Osteocyte (in vitro differentiated cells): ENCODE results near the gene TEX9. TPM values are rescaled to one million over a fixed set of nuclear protein-coding genes. Genes with fewer than 3 reads are reported as not detected.

Source experiments
- DNase-seq: peaks from one replicate; pipeline ENCODE4 v3.0.0; 2021; ENCODE audit warnings: mixed read lengths; ENCODE audit not compliant: unreplicated experiment; ENCODE audit errors: extremely low spot score
- H3K27ac Mint-ChIP-seq: one replicate; pipeline ENCODE4 v1.8.0; 2021; ENCODE audit warnings: mild to moderate bottlenecking, mixed read lengths; ENCODE audit not compliant: unreplicated experiment
- H3K27me3 Mint-ChIP-seq: one replicate; pipeline ENCODE4 v1.8.0; 2021; ENCODE audit warnings: mixed read lengths; ENCODE audit not compliant: unreplicated experiment
- H3K36me3 Mint-ChIP-seq: one replicate; pipeline ENCODE4 v1.8.0; 2021; ENCODE audit warnings: mixed read lengths; ENCODE audit not compliant: unreplicated experiment
- H3K4me1 Mint-ChIP-seq: one replicate; pipeline ENCODE4 v1.8.0; 2021; ENCODE audit warnings: mixed read lengths; ENCODE audit not compliant: unreplicated experiment
- H3K4me3 Mint-ChIP-seq: one replicate; pipeline ENCODE4 v1.8.0; 2021; ENCODE audit warnings: mild to moderate bottlenecking, moderate library complexity, mixed read lengths; ENCODE audit not compliant: unreplicated experiment
- H3K9me3 Mint-ChIP-seq: one replicate; pipeline ENCODE4 v1.8.0; 2021; ENCODE audit warnings: mixed read lengths; ENCODE audit not compliant: unreplicated experiment
- CTCF ChIP-seq: fragments of 200-600 bp; sonication (generic); IDR thresholded peaks from 2 replicates; pipeline ENCODE4 v1.5.0; 2021; ENCODE audit warnings: antibody characterized with exemption, mild to moderate bottlenecking, moderate library complexity
- total RNA-seq: library from RNA; stranded (reverse); gene quantifications from 2 replicates; pipeline ENCODE4 v1.2.1, GENCODE V29; 2021

Gene TEX9
- total RNA-seq, 1 donor from 2014 or later = 2.4 TPM

GRCh38 chr15:56349554-56349953 is 15.7 kb upstream of the TEX9 start:
- DNase-seq = no peak
- Mint-ChIP-seq H3K27ac (no peak overlapping the region), H3K4me1 (peaks cover 3% of the 10 kb centered on the region), H3K36me3 (no peaks in the 10 kb centered on the region), H3K9me3 (no peaks in the 10 kb centered on the region), H3K4me3 (no peak overlapping the region), H3K27me3 (peaks cover 13% of the 10 kb centered on the region)
- no peak for TF ChIP-seq CTCF

GRCh38 chr15:56351353-56351752 is 13.9 kb upstream of the TEX9 start:
- no peaks in the 10 kb centered on the region for H3K9me3 Mint-ChIP-seq
- no peaks in the 10 kb centered on the region for H3K36me3 Mint-ChIP-seq
- no peak overlapping the region for H3K27ac Mint-ChIP-seq
- H3K4me1 Mint-ChIP-seq = peaks cover 3% of the 10 kb centered on the region
- DNase-seq = no peak
- no peak overlapping the region for H3K4me3 Mint-ChIP-seq
- peaks cover 9% of the 10 kb centered on the region for H3K27me3 Mint-ChIP-seq
- no peak for TF ChIP-seq CTCF

GRCh38 chr15:56351957-56352506 is 13.2 kb upstream of the TEX9 start:
- no peaks in the 10 kb centered on the region for H3K9me3 Mint-ChIP-seq
- DNase-seq = no peak
- no peak overlapping the region for H3K27ac Mint-ChIP-seq
- peaks cover 4% of the 10 kb centered on the region for H3K27me3 Mint-ChIP-seq
- H3K4me3 Mint-ChIP-seq = no peak overlapping the region
- peaks cover 3% of the 10 kb centered on the region for H3K4me1 Mint-ChIP-seq
- H3K36me3 Mint-ChIP-seq = no peaks in the 10 kb centered on the region
- TF ChIP-seq CTCF = no peak

- no peak overlapping the region for H3K4me3 Mint-ChIP-seq
- DNase-seq = no peak
- H3K36me3 Mint-ChIP-seq = no peaks in the 10 kb centered on the region
These were observed 12.1 kb upstream of the TEX9 start for GRCh38 chr15:56353119-56353518.

DNA sequence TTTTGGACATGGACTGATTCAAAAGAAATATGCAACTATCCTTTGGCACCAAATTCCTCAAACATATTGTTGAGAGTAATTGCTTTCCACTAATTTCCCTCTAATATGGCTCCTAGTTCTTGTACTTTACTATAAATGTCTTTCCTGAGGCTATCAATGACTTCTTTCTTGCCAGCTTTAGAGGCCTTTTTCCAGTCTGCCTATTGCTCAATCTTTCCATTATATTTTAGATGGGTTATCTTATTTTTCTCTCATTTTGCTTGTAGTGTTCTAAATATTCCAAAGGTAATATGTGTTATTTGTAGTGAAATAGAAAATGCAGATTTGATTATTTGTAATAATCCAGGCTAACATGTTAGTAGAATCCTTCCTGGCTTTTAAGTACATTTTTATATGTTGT is 11.5 kb upstream of the TEX9 start:
- no peak overlapping the region for H3K4me3 Mint-ChIP-seq
- no peak overlapping the region for H3K27ac Mint-ChIP-seq
- no peak for DNase-seq
- no peaks in the 10 kb centered on the region for H3K9me3 Mint-ChIP-seq
- no peaks in the 10 kb centered on the region for H3K36me3 Mint-ChIP-seq
- peaks cover 6% of the 10 kb centered on the region for H3K27me3 Mint-ChIP-seq
- TF ChIP-seq CTCF = no peak
- peaks cover 3% of the 10 kb centered on the region for H3K4me1 Mint-ChIP-seq

More at GRCh38 chr15:56353119-56353518, 12.1 kb upstream of the TEX9 start:
- TF ChIP-seq CTCF = no peak
- no peak overlapping the region for H3K27ac Mint-ChIP-seq
- H3K4me1 Mint-ChIP-seq = peaks cover 3% of the 10 kb centered on the region
- H3K27me3 Mint-ChIP-seq = peaks cover 2% of the 10 kb centered on the region
- no peaks in the 10 kb centered on the region for H3K9me3 Mint-ChIP-seq
